HG03060 (cell line): ENCODE results near the gene TMTC2.

Experiments
- ATAC-seq: cut with Tn5 transposase; IDR thresholded peaks from one replicate; pipeline ENCODE4 v1.9.1; 2021; ENCODE audit warnings: low read depth, moderate number of reproducible peaks; ENCODE audit not compliant: unreplicated experiment

The TMTC2 gene

GRCh38 chr12:82686168-82687020 is at the start of gene TMTC2:
Gene TMTC2 (plus strand): TSS chr12:82686906.
- ATAC-seq: peak; percentile 82

DNA sequence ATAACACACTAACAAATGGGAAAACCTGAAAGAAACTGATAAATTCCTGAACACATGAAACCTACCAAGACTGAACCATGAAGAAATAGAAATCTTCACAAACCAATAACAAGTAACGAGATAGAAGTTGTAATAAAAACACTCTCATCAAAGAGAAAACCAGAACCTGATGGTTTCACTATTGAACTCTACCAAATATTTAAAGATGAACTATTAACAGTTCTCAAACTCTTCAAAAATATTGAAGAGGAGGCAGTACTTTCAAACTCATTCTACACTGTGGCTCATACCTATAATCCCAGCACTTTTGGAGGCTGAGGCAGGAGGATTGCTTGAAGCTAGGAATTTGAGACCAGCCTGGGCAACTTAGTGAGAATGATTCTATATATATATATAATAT is 48.4 kb upstream of the TMTC2 start:
- ATAC-seq: no peak

- ATAC-seq: no peak
Measured at GRCh38 chr12:82644896-82645295, 41.8 kb upstream of the TMTC2 start.

DNA sequence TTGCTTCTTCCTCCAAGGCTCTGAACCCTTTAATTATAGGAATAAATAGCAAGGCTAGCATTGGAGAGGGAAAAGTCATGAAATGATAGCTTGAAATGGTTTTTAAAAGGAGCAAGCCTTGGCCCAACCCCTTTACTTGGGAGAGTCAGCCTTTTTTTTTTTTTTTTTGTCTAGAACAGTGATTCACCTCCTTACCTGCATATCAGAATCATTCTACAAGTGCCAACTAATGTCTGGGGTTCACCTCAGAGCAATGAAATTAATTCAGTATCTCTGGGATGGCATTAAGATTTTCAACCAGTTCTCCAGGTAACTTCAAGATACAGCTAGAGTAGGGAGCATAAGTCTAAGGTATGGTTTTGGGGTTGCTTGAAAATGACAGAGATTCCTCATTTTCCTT is 41.3 kb upstream of the TMTC2 start:
- no peak for ATAC-seq

DNA sequence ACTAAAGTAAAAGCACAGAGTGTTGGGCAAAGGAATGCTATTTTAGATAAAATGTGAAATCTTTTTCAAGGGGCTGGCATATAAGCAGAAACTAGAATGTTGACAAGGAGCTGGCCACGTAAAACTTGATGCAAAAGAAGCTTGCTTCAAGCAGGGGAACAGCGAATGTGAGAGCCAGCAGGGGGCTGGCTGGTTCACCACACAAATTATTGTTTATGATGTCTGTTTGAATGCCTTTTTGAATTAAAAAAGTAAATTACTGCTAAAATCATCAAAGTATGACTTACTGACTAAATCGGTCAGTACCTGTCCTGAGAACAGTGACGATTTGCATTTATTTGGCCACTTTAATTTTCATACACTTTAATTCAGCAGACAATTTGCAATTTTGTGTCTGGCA is 38.9 kb upstream of the TMTC2 start:
- no peak for ATAC-seq

- ATAC-seq: no peak
Measured at GRCh38 chr12:82648259-82648909, 38.3 kb upstream of the TMTC2 start.

DNA sequence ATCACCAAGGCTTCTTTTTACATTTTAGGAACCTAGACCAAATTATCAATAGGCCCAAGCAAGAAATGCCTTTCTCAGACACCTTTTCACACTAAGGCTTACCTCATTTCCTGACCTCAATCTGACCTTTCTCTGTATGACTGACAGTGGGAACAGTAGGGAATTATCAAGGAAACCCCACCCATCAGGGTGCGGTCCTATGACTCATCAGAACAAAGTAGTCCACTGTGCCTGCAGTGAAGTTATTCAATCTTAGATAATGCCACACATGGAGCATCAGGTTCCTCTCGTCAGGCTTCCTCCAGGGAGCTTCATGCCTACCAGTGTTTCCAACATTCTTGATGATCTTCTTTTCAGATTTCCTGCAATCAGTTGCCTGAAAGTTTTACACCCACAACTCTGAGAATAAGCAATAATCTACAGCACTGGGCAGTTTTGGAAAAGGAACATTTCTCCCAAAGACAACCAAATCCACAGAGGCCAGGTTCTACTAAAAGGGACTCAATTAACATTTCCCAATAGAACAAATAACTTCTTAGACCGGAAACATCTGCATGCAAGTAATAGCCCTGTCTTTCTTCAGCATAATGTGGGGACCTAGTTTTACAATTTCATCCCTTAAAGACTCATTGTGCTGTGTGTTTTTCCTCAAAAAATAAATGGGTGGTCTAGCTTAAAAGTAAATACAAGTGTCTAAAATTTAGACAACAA is 35.9 kb upstream of the TMTC2 start:
- ATAC-seq: peak; percentile 89

- no peak for ATAC-seq
Measured at GRCh38 chr12:82651489-82651888, 35.2 kb upstream of the TMTC2 start.

DNA sequence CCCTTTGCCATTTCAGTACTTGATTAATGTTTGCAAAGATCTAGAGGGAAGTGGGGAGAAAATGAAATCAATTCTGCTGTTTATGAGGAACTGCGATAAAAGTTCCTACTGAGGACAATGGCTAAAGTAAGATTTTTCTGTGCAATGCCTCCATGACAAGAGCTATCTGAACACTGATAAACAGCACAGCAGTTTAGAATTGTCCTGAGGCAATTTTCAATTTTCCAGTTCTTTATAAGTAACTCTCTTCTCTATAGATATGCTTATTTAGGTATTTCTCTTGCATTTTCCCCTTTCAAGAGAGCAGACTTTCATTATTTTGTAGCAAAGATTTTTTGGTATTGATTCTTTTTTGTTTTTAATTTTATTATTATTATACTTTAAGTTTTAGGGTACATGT is 34.6 kb upstream of the TMTC2 start:
- no peak for ATAC-seq

GRCh38 chr12:82655751-82656150 is 31.0 kb upstream of the TMTC2 start:
- ATAC-seq: no peak

GRCh38 chr12:82659343-82660207 is 27.1 kb upstream of the TMTC2 start:
- ATAC-seq: no peak

GRCh38 chr12:82660541-82661325 is 26.0 kb upstream of the TMTC2 start:
- no peak for ATAC-seq

DNA sequence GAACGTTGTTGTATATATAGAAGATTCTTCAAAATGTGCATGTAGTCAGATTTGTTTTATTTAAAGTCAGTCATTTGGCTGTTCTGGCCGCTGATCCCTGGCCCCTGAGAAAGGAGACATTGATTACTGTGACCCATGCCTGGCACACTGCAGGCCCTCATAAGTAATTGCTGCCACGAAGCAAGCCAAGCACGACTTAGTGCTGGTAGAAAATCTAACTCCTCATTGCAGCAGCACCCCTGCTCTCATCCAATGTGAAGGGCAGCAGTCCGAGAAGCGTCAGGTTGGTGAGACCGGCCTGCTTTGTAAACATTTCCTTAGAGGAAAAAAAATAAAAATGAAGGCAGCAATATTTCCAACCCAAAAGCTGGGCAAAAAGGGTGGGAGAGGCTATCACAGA is 22.8 kb upstream of the TMTC2 start:
- no peak for ATAC-seq

- no peak for ATAC-seq
Measured at GRCh38 chr12:82665142-82665923, 21.4 kb upstream of the TMTC2 start.

GRCh38 chr12:82666830-82667229 is 19.9 kb upstream of the TMTC2 start:
- no peak for ATAC-seq

- ATAC-seq: no peak
Measured at GRCh38 chr12:82671673-82672195, 15.0 kb upstream of the TMTC2 start.

- ATAC-seq: no peak
Measured at GRCh38 chr12:82672811-82673495, 13.8 kb upstream of the TMTC2 start.

DNA sequence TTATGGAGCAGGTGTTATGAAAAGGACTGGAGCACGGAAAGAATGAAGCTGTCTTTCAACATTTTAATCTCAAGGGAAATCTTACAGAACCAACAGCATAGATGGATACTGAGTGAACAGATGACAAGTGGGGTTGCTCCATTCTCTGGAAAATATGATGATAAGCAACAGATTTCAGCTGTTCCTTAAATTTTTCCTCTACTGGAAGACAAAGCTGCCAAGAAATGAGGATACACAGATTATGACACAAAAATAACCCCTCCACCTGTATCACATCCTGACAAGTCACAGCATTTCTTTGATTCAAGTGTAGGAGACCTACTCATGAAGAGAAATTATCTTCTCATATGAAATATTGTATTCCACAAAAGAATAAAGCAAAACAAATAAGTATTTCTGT is 13.0 kb upstream of the TMTC2 start:
- no peak for ATAC-seq
